Left forelimb (tissue), 1 donor: Measurements from ENCODE around the gene FGGY.
"Not testable (repeated sequence)": the region's sequence is repeated elsewhere in the genome, so short reads cannot be mapped to it uniquely, and the experiment has no call there.

ENCODE experiments used
- DNase-seq: peaks from one replicate; pipeline ENCODE4 v3.0.0-alpha.2; 2018; ENCODE audit warnings: low spot score

The FGGY gene

DNA sequence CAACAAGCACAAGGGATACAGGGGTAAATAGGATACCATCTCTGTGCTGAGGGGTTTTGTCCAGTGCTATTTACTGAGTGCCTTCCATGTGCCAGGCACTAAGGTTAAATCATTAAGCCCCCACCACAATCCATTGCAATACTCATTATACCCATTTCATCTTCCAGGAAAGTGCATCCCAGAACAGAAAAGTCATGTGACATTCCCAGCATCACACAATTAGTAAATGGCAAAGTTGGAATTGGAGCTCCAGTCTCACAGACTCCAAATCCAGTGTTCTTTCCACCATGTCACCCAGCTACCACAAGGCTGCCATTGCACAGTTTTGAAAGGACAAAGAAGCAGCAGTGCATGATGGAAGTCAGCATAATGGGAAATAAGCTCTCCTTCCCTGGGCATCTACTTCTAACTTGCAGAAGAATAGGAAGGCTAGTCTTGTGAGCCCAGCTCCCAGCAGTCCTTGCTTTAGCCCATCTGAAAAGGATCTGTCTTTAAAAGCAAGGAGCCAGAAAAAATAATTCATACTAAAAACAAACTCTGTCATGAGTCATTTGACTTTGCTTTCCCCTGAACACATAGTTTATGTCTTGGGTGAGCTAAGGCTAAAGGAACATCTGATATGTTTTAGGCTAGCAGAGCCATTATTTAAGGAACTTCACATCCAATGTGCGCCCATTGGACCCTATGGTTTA is 406.5 kb downstream of the FGGY start:
- DNase-seq = no peak

DNA sequence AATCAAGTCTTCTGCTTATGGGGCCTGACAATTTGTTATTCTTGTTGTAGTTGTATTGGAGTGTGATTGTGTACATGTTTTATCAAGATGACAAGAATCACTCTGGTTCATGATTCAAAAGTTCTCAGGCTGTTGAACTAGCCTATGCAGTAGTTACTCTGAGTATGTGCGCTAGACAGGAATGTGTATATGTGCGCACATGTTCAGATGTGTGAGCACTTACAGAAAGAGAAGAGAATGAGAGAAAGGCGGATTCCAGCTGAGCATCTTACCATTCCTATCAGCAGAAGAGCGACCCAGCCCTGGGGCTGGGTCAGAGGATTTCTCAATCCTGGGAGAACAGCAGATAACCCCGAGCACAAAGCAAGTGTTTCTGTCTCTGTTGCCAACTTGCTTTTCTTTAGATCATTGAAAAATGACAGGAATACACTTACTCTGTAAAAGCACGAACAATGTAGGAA is 407.1 kb downstream of the FGGY start:
- DNase-seq = no peak

DNA sequence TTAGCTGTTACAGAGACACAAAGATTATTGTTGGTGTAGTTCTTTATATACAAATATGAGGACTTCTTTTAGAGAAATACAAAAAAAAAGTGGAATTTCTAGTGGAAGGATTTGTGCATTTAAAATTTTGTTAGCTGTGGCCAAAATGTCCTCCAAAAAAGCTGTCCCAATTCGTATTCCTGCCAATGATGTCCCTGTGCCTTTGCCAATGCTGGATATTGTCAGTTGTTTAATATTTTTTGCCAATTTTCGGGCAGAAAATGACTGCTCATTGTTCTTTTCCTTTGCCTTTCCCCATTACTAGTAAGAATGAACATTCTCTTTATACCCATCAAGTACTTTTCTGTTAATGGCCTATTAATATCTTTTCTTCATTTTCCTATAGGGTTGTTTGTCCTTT is 407.8 kb downstream of the FGGY start:
- no peak for DNase-seq

DNA sequence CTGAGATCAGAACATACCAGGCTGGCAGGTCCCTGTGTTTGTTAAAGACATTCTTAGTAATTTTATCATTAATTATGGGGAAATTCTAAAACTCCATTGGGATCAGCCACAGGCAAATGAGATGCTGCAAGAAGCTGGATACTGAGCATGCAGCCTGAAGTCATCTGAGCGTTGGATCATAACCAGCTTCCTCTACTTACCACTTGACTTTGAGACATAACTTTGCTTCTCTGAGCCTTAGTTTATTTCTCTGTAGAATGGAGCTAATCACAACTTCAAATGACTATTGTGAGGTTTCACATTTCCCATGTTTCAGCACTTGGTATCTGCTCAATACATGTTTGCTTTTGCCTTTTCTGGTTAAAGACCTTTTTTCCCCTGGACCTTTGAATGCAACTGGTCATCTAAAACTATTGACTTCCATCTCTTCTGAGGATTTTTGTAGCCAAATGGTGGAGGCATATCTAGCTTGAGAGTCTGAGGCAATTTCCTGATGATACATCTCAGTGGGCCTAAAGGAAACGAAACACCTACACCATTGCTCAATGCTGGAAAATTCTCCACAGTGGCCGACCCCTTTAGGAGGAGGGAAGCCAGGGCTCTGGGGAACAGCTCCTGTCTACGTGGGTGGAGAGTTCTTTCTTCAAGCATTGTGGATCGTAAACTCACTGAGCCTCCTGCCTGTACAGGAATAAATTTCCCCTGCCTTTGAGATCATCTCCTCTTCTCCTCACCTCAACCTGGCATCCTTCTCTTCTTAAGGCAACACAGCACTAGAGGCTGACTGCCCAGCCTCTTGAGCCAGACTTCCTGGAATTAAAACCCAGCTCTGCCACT is 408.8 kb downstream of the FGGY start:
- DNase-seq = no peak

DNA sequence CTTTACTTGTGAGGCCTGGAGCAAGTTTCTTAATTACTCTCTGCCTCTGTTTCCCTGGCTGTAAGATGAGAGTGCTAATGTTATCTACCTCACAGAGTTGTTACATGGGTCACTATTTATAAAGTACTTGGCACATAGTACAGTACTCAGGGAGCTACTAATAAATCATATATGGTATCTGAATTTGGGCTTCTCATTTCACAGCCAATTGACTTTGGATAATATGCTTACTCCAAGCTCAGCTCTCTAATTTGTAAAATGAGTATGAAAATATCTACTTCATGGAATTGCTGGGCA is 409.4 kb downstream of the FGGY start:
- DNase-seq = no peak

DNA sequence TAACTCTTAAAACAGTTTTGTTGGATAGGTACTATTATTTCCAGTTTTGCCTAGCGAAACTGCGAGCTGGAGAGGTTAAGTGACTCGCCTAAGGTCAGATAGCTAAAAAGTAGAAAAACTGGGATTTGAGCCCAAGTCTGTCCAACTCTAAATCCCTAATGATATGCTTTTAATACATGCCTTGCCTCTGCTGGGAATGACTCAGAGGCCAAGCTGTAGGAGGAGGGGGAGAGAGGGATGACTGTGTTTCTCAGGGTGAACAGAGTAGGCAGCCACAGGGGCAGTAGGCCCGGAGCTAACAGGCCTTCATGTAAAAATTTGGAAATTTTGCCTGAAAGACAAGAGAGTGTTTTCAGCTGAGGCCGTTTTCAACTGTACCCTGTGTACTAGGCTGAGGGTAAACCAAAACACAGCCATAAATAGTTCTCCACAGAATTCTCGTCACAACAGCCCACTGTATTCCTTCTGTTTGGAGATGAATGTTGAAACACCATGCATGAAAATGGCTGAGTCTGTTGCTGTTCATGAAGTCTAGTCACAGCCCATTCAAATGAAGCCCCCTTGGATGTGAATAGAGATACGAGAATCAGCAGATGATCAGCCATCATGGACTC is 410.4 kb downstream of the FGGY start:
- DNase-seq = no peak

DNA sequence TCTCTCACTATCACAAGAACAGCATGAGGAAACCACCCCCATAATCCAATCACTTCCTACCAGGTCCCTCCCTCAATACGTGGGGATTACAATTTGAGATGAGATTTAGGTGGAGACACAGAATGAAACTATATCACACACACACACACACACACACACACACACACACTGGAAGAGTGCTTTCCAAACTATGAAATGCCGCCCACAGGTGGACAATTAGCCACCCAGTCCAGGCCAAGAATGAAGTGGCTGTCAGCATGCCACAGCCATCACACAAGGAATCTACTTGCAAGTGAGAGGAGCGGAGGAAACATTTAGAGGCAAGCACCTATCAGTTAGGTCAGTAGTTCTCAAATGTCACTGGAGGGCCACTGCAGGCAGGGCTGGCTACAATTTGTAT is 412.4 kb downstream of the FGGY start:
- DNase-seq = no peak

DNA sequence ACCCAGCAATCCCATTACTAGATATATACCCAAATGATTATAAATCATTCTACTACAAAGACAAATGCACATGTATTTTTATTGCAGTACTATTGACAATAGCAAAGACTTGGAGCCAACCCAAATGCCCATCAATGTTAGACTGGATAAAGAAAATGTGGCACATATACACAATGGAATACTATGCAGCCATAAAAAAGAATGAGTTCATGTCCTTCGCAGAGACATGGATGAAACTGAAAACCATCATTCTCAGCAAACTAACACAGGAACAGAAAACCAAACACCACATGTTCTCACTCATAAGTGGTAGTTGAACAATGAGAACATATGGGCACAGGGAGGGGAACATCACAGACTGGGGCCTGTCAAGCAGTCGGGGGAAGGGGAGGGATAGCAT is 414.0 kb downstream of the FGGY start:
- DNase-seq = not testable (repeated sequence)

DNA sequence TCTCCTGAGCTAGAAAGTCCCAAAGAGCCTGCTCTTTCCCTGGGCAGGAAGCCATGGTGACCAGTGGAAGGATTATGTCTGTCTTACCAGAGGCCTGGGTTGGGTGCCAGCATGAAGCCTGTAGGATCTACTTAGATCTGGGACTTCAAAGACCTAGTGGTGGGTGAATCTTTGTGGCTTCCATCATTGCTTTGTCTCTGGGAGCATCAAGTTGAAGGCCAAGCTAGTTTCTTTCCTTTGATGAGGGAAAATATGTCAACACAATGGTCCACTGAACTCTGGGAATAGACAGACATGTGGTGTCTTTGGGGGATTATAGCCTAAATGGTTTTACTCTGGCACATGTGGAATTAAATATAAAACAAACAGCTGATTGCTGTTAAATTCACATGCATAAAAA is 417.3 kb downstream of the FGGY start:
- DNase-seq = no peak

DNA sequence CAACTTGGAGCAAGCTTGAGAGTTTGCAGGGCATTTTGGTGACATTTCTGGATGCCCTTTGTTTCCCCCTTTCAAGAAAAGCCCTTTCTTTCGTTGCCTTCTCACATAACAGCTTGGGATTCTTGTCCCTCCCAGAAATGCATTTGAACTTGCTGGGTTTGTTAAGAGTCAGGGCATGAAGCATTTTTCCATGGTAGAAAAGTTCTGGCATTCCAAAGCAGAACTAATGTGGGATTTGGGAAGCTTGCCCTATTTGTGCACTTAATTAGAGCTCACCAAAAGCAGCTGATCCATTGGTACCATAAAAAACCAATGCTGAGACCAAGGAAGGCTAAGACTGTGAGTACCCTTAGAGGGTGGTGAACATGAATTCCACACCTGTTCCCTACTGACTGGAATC is 418.1 kb downstream of the FGGY start:
- no peak for DNase-seq

DNA sequence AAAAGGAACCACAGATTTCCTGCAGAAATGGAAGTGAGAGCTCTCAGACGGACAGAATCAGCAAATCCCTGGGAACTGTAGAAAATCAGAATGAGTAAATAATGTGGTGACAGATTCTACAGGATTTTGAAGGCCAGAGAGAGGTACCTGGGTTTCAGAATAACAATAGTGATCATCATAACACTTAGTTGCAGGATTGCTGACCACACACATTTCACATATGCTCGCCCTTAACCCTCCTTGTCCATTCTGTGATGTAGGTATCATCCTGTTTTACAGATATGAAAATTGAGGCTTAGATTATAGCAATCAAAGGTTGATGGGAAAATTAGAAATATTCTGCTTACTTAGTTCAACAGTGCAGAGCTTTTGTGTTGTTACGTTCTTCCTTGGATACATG is 419.9 kb downstream of the FGGY start:
- no peak for DNase-seq

DNA sequence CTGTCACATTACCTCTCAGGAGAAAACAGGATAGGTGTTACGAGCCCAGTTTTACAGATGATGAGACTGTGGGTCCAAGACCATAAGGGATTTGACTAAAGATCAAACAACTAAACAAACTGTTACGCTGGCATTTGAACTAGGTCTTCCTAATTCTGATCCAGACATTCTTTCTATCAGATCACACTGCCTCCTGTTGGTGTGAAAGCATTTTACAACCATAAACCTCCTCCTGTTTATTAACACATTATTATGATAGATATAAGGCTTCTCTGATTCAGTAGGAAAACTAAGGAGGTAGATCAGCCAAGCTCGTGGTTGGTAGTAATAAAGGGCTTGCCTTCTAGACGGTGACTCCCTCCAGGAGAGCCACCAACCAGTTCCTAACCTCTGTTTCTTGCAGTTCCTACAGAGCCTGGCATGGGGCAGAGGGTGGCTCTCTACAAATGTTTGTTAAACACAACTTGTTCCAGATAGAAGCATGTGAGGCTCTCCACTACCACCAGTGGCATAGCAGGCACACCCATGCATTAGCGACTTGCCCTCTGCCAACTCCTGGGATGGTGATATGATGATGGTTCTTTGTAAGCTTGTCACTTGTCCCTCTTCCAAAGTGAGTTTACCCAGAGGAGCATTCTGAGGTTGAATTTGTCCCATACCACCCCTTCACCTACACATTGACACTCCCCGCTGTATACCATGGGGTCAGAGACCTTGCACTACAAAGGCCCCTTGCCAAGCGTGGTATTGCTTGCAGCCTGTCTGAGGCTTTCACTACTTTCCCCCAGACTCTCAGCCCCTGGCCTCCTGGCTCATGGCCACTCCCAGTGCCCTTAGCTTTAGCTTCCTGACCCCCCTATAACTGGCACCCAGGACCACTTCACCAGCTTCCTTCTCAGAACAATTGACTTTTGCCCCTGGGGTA is 421.4 kb downstream of the FGGY start:
- no peak for DNase-seq

DNA sequence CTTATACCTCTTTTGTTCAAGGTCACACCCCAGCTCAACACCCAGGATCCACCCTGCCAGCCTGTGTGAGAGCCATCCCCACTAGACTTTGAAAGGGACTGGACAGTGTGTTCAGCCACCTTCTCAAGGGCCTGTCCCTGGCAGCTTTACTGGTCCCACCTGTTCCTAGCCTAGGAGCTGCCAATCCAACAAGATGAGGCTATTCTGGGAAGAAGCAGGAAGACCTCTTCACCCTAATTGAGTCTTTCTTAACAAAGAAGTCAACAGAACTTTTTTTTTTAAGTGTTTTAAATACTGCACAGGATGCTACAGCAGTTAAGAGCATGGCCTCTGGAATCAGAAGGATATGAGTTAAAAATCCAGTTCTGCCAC is 422.1 kb downstream of the FGGY start:
- no peak for DNase-seq

DNA sequence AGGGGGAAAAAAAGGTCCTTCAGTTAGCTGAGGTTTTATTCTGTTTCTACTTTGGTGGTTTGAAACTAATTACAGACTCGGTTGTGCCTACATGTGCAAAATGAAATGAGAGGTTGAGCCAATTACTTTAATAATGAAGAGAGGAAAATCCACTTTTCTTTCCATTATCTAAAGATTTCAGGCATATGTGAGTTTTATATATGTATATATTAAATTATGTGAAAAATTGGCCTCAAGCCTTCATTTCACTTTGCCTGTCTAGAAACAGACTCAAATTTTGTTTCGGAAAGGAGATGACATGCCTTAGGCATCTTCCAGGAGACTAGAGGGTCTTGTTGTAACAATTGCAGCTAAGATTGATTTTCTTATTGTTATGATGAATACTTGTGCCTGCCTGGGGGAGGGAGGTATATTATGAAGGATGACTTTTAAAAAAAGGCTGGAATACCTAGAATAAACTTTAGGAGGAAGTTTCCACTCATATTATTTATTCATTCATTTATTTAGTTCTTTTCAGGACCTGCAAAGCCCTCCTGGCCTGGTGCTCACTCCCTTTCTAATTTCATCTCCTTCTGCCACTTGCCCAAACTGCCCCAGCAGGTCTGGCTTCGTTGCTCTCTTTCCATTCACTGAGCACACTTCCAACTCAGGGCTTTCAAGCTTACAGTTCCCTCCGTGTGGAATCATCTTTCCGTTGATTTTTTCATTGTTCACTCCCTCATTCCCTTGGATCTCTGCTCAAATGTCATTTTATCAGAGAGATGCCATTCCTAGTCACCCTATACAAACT is 423.6 kb downstream of the FGGY start:
- DNase-seq = no peak

DNA sequence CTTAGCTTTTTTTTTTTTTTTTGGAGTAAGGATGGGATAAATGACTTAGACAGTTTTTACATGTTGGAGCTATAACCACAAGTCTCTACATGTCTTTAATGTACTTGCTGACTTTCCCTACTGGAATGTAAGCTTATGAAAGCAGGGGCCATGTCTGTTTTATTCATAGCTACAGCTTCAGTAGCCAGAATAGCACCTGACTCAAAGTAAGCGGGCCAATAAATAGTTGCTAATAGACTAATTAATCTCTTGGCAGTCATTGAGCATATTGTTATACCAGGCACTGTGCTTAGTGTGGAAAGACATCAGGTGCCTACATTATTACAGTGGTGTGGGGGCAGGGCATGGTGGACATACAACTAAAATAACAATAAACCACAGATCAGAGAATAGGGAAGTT is 433.4 kb downstream of the FGGY start:
- DNase-seq = no peak

DNA sequence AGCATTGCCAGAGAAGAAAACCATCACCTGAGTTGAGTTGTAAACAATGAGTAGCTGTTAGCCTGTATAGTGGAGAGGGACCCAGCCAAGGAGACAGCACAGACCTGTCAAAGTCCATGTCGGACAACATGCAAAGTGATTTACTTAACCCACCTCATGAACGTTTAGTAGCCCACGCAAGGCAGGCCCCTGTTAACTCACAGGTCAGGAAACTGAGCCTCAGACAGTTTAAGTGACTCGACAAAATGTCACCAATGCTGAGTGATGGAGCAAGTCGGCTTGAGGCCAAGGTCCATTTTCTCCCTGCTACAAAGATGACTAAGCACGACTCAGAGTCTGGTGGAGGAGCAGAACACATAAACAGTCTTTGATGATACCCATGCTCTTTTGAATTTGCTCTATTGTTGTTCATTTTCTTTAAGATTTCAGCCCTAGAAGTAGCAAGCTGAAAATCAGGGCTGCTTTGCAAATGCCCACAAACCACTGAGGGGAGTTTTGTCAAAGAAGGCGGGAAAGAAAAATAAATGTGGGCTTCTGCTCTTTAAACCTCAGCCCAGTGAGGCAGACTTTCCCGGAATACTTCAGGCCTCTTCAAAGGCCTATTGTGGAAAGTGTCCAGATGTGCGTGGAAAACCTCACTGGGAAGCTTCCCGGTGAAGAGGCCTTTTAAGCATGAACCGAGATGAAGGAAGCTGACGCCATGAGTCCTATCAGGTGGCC is 434.0 kb downstream of the FGGY start:
- DNase-seq = no peak

DNA sequence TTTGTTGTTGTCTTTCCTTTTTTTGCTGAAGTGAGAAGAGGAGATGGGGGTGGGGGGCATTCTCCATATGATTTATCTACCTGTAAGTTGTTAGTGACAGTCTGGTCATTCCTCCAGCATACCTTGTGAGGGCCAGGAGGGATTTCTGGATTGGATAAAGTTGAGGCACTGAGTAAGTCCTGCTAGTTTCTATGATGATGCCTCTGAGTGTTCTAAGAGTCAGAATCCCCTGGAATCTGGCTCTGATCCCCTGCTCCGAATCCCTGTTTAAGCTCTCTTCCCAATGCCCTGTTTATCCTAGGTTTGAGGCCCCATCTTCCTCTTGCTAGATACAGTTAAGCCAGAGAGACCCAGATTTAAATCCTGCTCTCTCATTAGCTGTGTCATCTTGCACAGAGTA is 434.7 kb downstream of the FGGY start:
- DNase-seq = no peak

DNA sequence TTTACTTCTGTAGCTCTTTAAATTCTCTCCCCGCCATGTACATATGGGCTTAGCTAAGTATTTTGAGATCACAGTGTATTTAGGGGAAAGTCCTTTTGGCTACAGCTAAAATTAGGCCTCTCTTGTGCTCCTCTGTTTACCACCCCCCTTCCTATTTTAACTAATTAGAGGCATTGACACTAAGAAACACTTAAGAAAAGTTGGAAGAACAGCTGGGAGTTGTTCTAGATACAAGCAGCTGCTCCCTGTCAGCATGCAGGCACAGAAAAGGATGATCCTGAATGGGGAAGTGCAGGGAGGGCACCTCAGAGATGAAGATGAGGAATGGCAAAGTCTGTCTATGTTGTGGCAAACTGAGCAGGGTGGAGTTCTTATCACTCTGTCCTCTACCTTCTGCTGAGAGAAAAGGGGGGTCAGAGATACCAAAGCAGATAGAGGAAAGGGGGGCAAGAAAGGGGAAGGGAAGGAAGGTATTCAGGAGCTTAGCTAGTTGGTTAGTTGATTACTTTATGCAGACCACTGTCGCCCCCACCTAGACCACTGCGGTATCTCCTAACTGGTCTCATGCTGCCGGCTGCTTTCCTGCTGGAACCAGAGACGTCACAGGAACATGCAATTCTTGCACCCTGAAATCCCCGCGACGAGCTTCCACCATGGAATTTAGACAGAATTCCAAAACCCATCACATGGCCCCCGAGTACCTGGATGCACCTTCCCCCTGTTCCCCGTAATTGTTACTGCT is 435.5 kb downstream of the FGGY start:
- DNase-seq = no peak

DNA sequence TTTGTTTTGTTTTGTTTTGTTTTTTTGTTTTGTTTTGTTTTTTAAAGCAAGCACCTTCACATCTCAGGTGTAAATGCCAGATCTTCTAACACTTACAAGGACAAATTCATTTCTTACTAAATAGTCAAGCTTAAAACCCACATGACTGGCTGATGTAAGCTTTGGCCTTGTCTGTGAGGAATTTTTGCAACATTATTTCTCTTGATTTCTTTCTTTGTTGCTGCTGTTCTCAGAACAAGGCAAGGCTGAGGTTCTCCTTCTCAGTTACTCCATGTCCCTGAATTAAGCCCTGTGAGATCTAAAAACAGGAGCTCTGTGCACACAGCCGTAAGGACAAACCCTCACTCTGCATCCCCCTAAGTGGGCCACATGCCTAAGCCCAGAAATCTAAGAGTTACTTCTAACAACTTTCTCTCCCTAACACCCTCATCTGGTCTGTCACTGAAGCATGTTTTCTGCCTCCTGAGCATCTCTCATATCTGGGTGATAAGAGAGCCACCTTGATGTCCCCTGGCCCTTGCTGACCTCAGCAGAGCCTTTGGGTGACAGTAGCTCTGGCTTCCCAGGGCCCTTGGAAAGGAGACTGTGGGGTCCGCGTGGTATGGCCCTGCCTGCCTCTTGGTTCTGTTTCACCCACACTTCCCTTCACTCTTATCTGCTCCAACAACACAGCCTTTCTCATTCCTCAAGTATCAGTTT is 436.7 kb downstream of the FGGY start:
- no peak for DNase-seq
